Mucosa of rectum (tissue), 2 donors: Measurements from ENCODE around the gene ATP5F1E.
"Not testable (repeated sequence)": the region's sequence is repeated elsewhere in the genome, so short reads cannot be mapped to it uniquely, and the experiment has no call there.

Experiments
- H3K27ac ChIP-seq, 2 donors: one replicate each; pipeline ENCODE4 v1.7.0; 2013; ENCODE audit warnings: inconsistent platforms in 2 of 2, low read depth in 2 of 2, low read length in 2 of 2
- H3K27me3 ChIP-seq, 2 donors: one replicate each; pipeline ENCODE4 v1.7.0; 2013; ENCODE audit warnings: low read length in 2 of 2; ENCODE audit not compliant: control insufficient read depth in 2 of 2, insufficient read depth in 2 of 2
- H3K36me3 ChIP-seq, 2 donors: one replicate each; pipeline ENCODE4 v1.7.0; 2013; ENCODE audit warnings: low read length in 2 of 2; ENCODE audit not compliant: control insufficient read depth in 2 of 2, insufficient read depth in 2 of 2
- H3K4me1 ChIP-seq, 2 donors: one replicate each; pipeline ENCODE4 v1.7.0; 2013; ENCODE audit warnings: low read length in 2 of 2, mild to moderate bottlenecking in 1 of 2; ENCODE audit not compliant: control insufficient read depth in 2 of 2, insufficient read depth in 2 of 2
- H3K4me3 ChIP-seq, 2 donors: one replicate each; pipeline ENCODE4 v1.7.0; 2013; ENCODE audit warnings: low read length in 2 of 2
- H3K9ac ChIP-seq, 2 donors: one replicate each; pipeline ENCODE4 v1.7.0; 2013; ENCODE audit warnings: low read length in 2 of 2, low read depth in 1 of 2, mild to moderate bottlenecking in 1 of 2
- H3K9me3 ChIP-seq, 2 donors: one replicate each; pipeline ENCODE4 v1.7.0; 2013; ENCODE audit warnings: low read length in 2 of 2; ENCODE audit not compliant: control insufficient read depth in 2 of 2
- donor health status: healthy.
- donor health status: Normal muscosa, but diverticular disease.

ATP5F1E gene

DNA sequence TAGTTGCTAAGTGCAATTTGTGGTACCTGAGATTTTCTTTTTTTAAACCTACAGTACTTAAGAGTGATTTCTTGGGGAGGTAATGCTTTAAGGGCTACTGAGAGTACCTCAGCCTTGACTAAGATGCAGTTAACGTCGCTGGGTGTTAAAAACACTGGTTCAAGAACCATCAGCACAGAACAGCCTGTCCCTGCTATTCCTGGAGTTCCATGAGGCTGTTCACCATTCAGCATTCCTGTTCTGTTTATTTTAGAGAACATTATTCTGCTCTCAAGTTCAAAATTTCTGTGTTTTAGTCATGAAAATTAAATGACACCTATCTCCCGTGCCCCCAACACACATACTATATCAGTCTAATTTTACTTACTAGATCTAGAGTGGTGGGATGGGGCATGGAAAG, 12.2 kb upstream of the ATP5F1E start:
- Histone ChIP-seq H3K9ac (no peak overlapping the region), H3K9me3 (no peaks in the 10 kb centered on the region), H3K27me3 (no peaks in the 10 kb centered on the region), H3K27ac (no peak overlapping the region), H3K4me1 (peaks cover 26 to 45% of the 10 kb centered on the region in 2 donors), H3K36me3 (peaks cover 0 to 8% of the 10 kb centered on the region in 2 donors), H3K4me3 (no peak overlapping the region)

DNA sequence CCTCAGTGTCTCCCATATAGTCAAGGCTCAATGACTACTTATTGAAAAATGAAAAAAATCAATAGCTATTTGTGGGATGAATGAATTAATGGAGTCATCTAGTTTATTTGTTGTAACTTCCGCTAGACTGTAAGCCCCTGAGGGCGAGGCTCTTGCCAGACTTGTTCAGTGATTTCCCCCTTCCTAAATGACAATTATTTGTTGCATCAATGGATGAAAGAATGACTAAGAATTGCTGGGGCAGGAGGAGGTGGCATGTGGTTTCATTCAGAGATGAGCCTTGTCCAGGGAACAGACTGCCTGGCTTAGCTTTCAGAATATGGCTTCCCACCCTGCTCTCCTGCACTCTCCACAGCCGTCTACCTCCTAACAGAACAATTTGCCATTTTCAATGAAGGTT, 11.6 kb upstream of the ATP5F1E start:
- Histone ChIP-seq H3K36me3 (peaks cover 0 to 8% of the 10 kb centered on the region in 2 donors), H3K9me3 (no peaks in the 10 kb centered on the region), H3K9ac (peak overlapping the region in 1 of 2 donors; percentile 64), H3K4me3 (peak overlapping the region in 1 of 2 donors; percentile 72), H3K27me3 (no peaks in the 10 kb centered on the region), H3K4me1 (peaks cover 26 to 46% of the 10 kb centered on the region in 2 donors), H3K27ac (peak overlapping the region in 1 of 2 donors; percentile 84)

DNA sequence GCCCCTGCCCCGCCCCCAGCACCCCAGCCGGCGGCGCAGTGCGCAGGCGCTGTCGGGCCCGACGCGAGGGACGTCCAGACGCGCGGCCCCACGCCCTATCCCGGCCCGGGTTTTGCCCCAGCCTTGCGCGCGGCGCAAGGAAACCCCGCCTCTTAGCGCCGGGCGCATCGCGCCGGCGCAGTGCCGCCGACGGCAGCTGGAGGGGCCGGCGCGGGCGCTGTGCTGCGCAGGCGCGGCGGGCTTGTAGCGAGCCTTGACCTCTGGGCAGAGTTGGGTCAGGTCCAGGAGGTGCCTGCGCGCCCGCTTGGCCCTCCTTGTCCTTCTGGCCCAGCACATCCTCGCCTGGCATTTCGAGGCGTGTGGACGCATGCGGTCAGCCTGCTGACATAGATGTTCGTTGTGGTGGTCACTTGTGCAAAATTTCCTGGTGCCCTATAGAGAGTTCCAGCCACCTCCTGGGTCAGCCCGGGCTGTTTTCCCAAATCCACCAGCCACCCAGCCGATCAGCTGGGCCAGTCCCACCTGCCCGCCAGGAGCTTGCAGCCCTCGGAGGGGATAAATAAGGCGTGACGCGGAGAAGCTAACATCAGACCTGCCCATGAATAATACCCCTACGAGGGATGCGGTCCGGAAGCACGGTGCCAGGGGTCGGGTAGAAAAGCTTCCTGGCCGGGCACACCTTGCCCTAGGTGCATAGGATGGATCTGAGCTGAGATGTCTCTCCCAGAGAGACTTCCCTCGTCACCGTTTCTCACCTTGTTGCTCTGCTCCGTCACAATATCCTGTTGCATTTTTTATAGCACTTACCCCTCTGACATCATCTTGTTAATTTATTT, 10.9 kb upstream of the ATP5F1E start:
- no peaks in the 10 kb centered on the region for H3K27me3 ChIP-seq
- peaks cover 22 to 39% of the 10 kb centered on the region in 2 donors for H3K4me1 ChIP-seq
- H3K9me3 ChIP-seq, result no peaks in the 10 kb centered on the region
- H3K36me3 ChIP-seq, result peaks cover 4 to 9% of the 10 kb centered on the region in 2 donors
- H3K4me3 ChIP-seq, result peak overlapping the region; percentile 88 to 93
- peak overlapping the region; percentile 90 to 92 for H3K27ac ChIP-seq
- peak overlapping the region; percentile 64 to 93 for H3K9ac ChIP-seq

DNA sequence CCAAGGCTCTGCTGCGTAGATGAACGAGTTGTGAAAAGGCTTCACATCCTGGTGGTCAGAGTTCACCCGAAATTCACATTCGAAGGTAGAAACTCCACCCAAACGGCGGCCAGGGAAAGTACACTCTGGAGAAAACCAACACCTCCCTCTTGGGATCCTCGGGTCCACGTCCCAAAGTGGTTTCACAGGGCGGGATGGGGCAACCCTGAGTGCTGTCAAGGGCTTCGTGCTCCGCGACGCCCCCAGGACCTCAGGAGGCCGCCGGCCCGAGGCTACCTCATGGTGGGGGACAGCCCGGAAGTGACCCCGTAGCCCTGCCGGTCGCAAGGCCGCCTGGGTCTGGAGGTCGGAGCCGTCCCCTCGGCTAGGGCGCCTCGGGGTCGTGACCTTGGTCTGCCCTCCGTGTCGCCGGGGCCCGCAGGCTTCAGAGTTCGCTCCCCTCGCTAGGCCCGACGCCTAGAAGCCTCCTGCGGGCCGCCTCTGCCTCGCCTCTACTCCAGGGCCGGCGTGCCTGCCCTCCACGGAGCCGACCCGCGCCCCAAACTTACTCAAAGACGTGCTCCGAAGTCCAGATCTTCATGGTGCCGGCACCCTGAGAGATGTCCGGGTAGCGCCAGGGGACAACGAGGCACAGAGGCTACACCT, 10.1 kb upstream of the ATP5F1E start, which contains the start of gene PRELID3B:
Gene PRELID3B (minus strand): TSS at position 636 of the 645 bp plus-strand sequence. CDS start 56 bp downstream, at position 580.
- Histone ChIP-seq H3K27me3 (no peaks in the 10 kb centered on the region), H3K4me1 (peaks cover 16 to 33% of the 10 kb centered on the region in 2 donors), H3K27ac (peak within 1 kb of the TSS; percentile 90 to 92), H3K36me3 (peaks cover 11 to 17% of the 10 kb centered on the region in 2 donors), H3K4me3 (peak within 1 kb of the TSS; percentile 88 to 93), H3K9me3 (no peaks in the 10 kb centered on the region), H3K9ac (peak within 1 kb of the TSS; percentile 92 to 93)

DNA sequence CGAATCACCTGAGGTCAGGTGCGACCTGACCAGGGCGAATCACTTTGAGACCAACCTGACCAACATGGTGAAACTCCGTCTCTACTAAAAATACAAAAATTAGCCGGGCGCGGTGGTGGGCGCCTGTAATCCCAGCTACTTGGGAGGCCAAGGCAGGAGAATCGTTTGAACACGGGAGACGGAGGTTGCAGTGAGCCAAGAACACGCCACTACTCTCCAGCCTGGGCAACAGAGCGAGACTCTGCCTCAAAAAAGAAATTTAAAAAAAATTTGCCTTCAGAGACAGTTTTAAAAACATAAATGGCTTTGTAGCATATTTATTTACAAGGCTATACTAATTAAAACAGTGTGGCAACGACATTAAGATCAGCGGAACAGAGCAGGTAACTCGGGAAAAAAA, 9.4 kb upstream of the ATP5F1E start:
- Histone ChIP-seq H3K27ac (peak overlapping the region; percentile 90 to 92), H3K4me3 (peak overlapping the region; percentile 88 to 93), H3K9ac (peak overlapping the region; percentile 92 to 93), H3K36me3 (peaks cover 19 to 25% of the 10 kb centered on the region in 2 donors), H3K4me1 (peaks cover 14 to 30% of the 10 kb centered on the region in 2 donors)
- not testable (repeated sequence) for H3K27me3 ChIP-seq, H3K9me3 ChIP-seq

DNA sequence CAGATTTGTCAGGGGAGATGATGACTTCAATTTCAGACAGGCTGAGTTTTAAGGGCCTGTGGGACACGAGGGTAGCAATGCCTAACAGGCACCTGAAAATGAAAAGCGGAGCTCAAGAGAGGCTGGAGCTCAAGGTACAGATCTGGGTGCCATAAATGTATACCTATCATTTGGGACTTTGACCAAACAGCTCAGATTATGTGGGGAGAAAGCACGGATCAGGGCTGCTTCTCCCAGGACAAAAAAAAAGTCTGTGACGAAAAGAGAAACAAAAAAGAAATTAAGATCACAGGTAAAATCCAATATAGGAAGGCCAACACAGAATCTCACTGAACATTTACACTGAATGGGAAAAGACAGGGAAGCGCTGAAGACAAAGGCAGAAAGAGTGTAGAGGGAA, 8.5 kb upstream of the ATP5F1E start:
- peak overlapping the region; percentile 61 to 92 for H3K27ac ChIP-seq
- peak overlapping the region in 1 of 2 donors; percentile 44 for H3K9ac ChIP-seq
- H3K36me3 ChIP-seq, result peaks cover 27 to 33% of the 10 kb centered on the region in 2 donors
- H3K9me3 ChIP-seq, result no peaks in the 10 kb centered on the region
- H3K4me1 ChIP-seq, result peaks cover 14 to 30% of the 10 kb centered on the region in 2 donors
- no peaks in the 10 kb centered on the region for H3K27me3 ChIP-seq
- peak overlapping the region; percentile 88 to 93 for H3K4me3 ChIP-seq

DNA sequence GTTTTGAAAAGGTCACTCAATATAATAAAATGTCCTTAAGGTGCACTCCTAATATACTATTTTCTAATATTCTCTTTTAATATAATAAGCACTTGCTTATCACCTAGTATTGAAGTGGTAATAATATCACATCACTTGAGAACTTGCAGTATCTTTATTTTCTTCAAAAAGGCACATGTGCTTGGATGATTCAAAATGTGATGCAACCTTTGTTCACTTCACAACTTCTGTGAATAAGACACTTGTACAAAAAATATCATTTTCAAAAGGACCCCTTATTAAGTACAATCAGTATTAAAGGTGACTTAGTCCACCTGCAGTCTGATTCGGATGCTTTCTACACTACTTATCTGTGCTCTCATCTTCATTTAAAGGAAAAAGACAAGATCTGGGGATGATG, 7.1 kb upstream of the ATP5F1E start:
- Histone ChIP-seq H3K36me3 (peaks cover 37 to 47% of the 10 kb centered on the region in 2 donors), H3K9me3 (no peaks in the 10 kb centered on the region), H3K27ac (no peak overlapping the region), H3K4me3 (no peak overlapping the region), H3K4me1 (peaks cover 14 to 30% of the 10 kb centered on the region in 2 donors), H3K27me3 (no peaks in the 10 kb centered on the region), H3K9ac (no peak overlapping the region)

DNA sequence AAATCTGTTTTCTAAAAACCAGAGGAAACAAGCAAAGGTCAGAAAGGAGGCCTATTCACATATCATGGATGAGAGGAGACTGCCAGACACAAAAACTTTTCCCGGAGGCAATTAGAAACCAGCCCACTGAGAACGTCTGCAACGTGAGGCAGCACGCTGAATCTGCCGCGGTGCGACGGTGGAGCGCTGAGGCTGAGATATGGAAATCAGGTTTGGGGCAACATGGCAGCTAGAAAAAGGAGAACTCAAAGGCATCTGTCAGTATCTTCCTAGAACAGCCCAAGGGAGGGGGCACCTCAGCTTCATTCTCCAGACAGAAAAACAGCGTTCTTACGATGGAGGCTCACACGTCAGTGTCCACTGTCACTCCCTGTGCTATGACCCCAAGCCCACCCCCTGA, 5.3 kb upstream of the ATP5F1E start:
- H3K27me3 ChIP-seq, result no peaks in the 10 kb centered on the region
- no peaks in the 10 kb centered on the region for H3K9me3 ChIP-seq
- peaks cover 14 to 26% of the 10 kb centered on the region in 2 donors for H3K4me1 ChIP-seq
- H3K4me3 ChIP-seq, result no peak overlapping the region
- H3K9ac ChIP-seq, result no peak overlapping the region
- H3K36me3 ChIP-seq, result peaks cover 42 to 47% of the 10 kb centered on the region in 2 donors
- no peak overlapping the region for H3K27ac ChIP-seq

DNA sequence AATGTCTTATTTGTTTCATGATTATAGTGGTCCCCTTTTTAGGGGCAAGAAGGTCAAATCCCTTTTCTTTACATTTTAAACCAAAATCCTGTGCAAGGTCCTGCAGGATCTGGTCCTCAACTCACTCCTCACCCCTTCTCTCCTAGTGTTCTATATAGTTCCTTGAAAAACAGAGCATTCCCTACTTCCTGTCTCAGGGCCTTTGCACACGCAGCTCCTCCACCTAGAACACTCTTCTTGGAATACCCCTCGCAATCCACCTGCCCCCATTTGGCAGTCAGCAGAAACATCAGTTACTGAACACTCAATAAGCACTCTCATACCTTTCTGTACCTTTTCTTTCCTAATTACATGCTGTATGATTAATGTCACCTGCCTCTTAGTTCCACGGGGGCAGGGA, 3.2 kb upstream of the ATP5F1E start:
- no peaks in the 10 kb centered on the region for H3K27me3 ChIP-seq
- H3K36me3 ChIP-seq, result peaks cover 46 to 47% of the 10 kb centered on the region in 2 donors
- H3K4me1 ChIP-seq, result peaks cover 21 to 28% of the 10 kb centered on the region in 2 donors
- H3K9me3 ChIP-seq, result no peaks in the 10 kb centered on the region
- no peak overlapping the region for H3K27ac ChIP-seq
- no peak overlapping the region for H3K4me3 ChIP-seq
- H3K9ac ChIP-seq, result no peak overlapping the region

DNA sequence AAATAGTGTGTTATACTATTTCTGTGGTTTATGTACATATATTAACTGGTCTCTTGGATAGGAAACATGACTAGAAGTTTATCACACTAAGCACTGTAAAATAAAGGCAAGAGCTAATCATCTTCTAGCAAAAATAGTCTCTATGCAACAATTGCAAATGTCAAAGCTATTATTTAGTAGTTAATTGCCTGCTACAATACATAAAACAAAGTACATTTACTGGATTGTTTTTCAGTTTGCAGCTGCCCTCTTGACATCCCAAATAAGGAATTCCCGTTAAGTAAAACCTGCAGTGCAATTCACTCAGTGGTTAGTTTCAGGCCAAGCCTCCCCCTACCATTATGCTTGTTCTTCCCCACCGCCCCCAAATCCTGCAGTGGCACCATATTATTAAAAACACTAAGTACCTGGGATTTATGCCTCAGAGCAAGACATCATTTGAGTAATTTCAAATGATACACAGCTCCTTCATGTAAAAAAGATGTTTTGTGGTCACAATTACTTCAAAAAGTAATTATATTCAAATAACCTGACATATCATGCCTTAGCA, 1.6 kb upstream of the ATP5F1E start:
- Histone ChIP-seq H3K36me3 (peaks cover 54 to 59% of the 10 kb centered on the region in 2 donors), H3K4me3 (no peak overlapping the region), H3K9me3 (no peaks in the 10 kb centered on the region), H3K27me3 (no peaks in the 10 kb centered on the region), H3K4me1 (peaks cover 22 to 27% of the 10 kb centered on the region in 2 donors), H3K9ac (no peak overlapping the region), H3K27ac (no peak overlapping the region)
